ENCODE data around the gene MYO15B.
"Not testable (repeated sequence)": the region's sequence is repeated elsewhere in the genome, so short reads cannot be mapped to it uniquely, and the experiment has no call there.

MYO15B gene

DNA sequence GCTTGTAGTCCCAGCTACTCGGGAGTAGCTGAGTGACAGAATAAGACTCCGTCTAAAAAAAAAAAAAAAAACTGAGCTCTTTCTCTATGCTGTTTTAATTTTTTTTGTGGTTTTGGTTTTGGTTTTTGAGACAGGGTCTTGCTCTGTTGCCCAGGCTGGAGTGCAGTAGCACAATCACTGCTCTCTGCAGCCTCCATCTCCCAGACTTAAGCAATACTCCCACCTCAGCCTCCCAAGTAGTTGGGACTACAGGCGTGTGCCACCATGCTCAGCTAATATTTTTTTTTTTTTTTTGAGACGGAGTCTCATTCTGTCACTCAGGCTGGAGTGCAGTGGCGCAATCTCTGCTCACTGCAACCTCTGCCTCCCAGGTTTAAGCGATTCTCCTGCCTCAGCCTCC, 4.4 kb upstream of the MYO15B start:
- DNase-seq, result not testable (repeated sequence)

DNA sequence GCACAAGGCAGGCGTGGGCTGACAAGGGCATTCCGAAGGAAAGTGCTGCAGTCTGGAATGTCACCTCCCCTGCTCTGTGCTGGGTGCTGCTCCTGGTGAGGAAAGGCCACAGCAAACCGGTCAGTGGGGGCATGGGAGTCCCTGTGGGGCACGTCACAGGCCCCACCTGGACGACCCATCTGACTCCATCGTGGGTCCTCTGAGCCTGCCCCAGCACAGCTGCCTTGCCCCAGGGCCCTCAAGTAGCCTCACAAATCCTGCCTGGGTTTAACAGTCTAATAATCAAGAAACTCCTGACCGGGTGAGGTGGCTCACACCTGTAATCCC, 2.8 kb upstream of the MYO15B start:
- DNase-seq, result no peak

DNA sequence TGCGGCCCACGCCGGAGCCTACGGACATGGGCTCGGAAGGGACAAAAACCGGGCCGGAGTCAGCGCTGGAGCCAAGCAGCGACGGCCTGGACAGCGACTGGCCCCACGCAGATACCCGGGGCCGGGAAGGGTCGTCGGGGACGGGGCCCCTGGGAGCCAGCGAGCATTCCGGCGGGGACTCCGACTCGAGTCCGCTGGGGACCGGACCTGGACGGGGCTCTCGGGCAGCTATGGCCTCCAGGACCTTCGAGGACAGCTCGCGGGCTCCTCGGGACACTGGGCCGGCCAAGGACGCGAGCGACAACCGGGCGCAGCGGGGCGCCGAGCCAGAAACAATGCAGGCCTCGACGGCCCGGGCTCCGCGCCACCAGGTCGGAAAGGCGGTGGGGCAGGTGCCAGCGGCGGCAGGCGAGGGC, 1.0 kb downstream of the MYO15B start:
- DNase-seq, result no peak

DNA sequence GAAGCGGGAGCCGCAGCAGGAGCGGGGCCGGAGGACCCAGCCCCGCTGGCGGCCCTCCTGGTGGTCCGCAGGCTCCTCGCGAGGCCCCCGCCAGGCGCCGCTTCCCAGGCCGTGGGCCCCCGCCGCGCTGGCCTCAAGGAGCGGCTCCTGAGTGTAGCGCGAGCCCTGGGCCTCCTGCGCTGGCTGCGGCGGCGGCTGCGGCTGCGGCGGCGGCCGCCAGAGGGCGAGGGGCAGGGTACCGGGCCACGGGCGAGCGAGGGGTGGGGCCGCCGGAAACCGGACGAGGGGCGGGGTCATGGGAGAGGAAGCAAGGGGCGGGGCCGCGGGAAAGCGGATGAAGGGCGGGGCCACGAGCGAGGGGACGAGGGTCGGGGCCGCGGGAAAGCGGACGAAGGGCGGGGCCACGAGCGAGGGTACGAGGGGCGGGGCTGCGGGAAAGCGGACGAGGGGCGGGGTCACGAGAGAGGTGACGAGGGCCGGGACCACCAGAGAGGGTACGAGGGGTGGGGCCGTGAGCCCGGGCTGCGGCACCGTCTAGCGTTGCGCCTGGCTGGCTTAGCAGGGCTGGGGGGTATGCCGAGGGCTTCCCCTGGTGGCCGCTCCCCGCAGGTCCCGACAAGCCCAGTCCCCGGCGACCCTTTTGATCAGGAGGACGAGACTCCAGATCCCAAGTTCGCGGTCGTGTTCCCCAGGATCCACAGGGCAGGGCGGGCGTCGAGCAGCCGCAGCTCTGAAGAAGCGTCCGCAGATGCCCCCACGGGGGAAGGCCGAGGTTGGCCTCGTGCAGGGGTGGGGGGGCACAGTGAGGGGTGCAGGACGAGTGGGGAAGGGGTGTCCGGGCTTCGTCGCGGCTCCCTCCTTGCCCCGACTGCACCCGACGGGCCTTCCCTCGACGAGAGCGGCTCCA, 1.7 kb downstream of the MYO15B start:
- DNase-seq, result peak; percentile 96

DNA sequence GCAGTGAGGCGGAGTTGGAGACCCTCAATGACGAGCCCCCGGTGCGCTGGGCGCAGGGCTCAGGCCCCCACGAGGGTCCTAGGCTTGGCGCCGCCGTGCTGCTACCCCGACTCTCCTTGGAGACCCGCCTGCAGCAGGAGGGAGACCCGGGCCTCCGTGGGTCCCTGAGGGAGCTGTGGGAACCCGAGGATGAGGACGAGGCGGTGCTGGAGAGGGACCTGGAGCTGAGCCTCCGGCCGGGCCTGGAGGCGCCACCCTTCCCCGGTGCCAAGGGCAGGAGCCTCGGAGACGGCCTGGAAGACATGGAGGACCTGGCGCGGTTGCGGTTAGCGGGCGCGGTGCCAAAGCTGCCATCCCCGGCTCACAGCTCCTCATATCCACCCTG, 2.3 kb downstream of the MYO15B start:
- no peak for DNase-seq

DNA sequence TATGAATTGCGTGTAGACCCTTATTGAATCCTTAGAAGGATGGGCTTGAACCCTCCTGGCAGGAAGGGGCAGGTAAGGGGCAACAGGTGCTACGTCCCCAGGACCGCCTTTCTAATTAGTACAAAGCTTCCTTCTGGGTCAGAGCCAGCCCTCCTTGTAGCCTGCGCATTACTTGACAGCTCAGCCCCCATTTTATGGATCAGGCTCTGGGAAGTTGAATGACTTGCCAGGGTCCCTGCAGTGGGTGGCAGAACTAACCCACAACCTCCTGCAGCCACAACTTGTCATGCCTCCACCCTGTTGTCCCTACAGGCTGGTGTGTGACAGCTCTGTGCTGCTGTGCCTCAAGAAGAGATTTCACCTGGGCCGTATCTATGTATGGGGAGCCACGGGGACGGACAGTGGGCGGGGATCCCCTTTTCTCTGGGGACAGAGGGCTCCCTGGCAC, 2.7 kb downstream of the MYO15B start:
- no peak for DNase-seq

DNA sequence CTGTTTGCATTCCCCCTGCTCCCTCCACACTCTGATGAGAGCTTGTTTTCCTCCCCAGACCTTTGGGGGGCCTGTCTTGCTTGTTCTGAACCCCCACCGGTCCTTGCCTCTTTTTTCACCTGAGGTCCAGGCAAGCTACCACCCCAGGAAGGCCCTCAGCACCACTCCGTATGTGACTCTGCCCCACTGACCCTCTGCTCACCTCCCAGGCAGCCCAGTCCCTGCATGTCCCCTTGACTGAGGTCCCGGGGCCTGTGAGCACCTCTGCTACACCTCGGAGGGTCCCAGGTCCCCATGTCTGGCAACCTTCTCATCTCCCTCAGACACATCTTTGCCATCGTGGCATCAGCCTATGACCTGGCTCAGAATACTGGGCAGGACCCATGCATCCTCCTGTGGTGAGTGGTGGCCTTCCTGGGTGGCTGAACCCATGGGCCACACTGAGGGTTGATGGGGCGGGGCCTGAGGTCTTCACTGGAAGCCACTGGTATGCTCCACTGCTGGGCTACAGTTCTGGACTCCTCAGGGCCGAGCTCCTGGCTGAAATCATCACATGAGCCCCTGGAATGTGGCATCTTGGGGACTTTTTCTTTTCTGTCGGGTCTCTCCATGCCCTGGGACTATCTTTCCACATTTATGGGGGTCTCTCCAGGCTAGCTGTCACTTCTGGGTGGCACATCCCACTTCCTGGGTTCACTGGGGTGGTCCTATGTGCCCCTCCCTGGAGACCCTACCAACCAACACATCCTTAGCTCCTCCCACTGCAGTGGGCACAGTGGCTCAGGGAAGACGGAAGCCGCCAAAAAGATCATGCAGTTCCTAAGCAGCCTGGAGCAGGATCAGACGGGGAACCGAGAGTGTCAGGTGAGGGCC, 3.5 kb downstream of the MYO15B start:
- DNase-seq, result no peak

DNA sequence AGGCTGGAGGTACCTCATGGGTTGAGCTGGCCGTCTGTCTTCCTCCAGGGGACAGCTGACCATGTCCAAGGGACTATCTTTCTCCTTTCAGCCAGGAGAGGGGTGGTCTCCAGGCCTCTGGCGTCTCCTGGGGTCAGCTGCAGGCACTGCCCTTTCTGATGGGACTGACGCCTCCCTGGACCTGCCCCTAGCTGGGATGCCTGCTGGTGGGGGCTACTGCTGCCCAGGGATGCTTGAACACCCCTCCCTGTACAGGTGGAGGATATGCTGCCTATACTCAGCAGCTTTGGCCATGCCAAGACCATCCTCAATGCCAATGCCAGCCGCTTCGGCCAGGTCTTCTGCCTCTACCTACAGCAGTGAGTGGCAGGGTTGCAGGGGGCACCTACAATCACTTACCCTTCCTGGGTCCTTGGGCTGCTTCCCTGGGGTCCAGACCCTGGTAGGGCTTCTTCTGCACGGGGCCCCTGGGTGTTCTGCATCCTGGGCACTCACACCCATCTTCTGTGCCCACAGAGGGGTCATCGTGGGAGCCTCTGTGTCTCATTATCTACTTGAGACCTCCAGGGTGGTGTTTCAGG, 4.2 kb downstream of the MYO15B start:
- DNase-seq, result no peak

DNA sequence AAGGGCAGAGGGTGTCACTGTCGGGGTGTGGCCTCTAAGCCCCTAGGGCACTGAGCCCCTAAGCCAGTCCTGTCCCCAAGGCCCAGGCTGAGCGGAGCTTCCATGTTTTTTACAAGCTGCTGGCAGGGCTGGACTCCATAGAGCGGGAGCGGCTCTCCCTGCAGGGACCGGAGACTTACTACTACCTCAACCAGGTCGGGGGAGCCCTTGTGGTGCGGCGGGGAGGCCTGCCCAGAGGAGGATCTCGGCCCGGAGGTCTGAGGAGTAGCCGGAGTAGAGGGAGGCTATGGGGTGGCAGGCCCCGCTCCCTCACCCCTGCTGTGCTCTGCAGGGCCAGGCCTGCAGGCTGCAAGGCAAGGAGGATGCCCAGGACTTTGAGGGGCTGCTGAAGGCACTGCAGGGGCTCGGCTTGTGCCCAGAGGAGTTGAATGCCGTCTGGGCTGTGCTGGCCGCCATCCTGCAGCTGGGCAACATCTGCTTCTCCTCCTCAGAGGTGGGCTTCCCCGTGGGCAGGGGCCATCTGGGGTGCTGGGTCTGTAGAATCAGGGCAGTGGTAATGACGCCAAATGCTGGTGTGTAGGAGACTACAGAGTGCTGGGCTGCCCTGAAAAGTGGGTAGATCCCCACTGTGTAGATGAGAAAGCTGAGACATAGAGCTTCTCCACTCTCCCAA, 4.9 kb downstream of the MYO15B start:
- no peak for DNase-seq

DNA sequence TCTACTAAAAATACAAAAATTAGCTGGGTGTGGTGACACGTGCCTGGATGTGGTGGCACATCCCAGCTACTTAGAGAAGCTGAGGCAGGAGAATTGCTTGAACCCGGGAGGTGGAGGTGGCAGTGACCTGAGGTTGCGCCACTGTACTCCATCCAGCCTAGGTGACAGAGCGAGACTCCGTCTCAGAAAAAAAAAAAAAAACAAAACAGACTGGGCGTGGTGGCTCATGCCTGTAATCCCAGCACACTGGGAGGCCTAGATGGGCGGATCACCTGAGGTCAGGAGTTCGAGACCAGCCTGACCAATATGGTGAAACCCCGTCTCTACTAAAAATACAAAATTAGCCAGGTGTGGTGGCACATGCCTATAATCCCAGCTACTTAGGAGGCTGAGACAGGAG, 5.8 kb downstream of the MYO15B start:
- not testable (repeated sequence) for DNase-seq

DNA sequence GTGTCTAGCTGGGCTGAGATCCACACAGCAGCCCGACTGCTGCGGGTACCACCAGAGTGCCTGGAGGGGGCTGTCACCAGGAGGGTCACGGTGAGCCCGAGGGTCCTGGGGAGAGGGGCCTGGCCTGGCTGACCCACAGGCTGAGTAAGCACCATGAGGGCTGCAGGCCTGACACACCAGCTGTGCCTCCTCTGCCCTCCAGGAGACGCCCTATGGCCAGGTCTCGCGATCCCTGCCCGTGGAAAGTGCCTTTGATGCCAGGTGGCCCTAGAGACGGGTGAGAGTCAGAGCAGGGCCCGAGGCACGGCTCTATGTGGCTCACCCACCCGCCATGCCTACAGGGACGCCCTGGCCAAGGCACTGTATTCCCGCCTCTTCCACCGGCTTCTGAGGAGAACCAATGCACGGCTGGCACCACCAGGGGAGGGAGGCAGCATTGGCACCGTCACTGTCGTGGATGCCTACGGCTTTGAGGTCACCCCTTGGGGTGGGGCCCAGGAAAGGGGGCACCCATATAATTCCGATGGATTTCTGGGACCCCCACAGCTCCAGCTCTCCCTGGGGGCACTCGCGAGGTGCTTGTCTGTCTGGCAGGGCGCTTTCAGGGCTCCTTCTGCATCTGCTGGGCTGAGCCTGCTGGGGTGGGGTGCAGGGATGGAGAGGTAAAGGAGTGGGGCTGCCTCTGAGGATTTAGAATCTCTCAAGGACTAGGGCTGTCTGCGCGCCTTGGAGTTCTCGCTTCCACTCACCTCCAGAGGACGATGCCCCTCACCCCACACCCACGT, 7.1 kb downstream of the MYO15B start:
- DNase-seq, result no peak

DNA sequence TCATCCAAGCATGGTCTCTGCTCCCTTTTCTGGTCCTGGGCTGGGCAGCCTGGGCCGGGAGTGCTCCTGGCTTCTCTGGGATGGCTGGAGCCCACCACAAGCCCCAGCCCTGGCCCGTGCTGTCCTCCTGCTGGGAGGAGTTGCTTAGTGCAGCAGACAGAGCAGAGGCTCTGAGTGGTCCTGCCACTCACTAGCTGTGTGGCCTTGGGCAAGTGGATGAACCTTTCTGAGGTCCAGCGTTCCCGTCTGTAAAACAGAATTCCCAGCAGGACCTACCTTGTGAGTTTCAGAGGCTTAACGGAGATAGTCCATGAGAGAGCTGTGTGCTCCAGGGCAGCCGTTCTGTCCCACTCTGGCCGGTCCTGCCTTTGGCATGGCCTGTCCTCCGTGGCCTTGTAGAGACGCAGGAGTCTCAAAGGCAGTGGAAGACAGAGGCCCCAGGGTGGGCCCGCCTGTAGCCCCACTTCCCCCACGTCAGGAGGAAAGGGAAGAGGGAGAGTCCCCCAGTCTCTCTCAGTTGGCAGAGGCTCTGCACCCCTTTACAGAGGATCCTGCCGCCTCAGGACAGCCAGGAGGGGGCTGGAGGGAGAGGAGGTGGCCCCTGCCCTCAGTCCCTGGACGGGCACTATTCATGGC, 7.8 kb downstream of the MYO15B start:
- DNase-seq, result no peak

DNA sequence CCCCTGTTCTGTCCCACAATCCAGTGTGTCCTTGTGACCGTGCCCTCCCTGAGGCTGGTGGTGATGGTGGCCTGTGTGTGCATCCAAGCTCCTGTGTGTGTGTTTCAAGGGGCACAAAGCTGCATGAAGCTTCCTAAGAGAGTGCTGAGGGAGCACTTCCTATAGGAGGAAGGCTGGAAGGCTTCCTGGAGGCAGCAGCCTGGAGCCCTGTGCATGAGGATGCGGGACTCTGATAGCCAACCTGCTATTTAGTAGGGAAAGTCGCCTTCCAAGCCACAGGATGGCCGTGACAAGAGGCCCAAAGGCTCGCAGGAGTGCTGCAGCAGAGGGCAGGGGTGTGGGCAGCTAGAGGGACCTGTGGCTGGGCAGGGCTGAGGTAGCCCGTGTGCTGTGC, 8.3 kb downstream of the MYO15B start:
- no peak for DNase-seq

DNA sequence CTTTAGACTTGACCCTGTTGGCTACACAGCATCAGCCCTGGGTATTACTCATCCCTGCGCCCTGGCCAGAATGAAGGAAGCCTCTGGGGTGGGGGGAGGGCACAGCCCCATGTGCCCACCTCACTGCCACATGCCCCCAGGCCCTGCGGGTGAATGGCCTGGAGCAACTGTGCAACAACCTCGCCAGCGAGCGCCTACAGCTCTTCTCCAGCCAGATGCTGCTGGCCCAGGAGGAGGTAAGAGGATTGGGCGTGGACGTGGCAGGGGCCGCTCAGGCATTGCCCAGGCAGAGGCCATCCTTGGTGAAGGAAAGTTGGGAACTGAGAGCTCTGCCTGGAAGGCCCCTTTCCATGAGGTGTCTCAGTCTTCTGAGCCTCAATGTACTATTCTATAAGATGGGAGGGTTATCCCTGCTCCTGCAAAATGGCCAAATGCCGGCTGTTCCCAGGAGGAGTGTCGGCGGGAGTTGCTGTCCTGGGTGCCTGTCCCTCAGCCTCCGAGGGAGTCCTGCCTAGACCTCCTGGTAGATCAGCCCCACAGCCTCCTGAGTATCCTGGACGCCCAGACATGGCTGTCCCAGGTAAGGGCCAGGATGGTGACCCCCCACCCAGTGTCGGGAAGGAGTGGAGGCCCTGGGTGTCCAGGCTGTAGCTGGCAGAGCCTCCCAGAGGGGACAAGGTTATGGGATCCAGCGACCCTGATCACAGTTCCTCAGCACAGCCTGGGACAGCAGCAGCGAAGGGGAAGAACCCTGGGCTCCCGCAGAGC, 8.9 kb downstream of the MYO15B start:
- no peak for DNase-seq

DNA sequence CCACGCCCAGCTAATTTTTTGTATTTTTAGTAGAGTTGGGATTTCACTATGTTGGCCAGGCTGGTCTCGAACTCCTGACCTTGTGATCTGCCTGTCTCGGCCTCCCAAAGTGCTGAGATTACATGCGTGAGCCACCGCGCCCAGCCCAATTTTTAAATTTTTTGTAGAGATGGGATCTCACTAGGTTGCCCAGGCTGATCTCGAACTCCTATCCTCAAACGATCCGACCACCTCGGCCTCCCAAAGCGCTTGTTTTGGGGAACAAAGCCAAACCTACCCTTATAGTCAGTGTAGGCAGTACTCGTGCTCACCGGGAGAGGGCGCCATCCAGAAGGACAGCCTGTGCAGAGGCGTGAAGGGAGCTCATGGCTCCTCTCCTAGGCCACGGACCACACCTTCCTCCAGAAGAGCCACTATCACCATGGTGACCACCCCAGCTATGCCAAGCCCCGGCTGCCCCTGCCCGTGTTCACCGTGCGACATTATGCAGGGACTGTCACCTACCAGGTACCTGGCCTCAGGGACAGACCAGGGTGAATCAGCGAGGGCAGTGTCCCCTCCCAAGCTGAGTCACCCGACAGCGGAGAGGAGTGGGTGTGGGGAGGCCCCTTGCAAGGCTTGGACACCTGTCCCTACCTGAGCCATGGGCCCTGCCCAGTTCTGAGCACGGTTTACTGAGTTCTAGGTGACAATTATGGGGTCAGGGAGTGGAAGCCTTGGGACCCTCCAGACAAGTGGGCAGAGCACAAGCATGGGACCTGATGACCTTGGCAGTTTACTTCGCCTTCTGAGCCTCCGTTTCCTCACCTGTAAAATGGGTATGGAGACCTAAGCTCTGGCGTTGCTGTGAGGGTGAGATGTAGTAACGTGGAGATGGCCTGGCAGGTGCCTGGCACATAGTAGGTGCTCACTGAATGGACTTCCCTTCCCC, 13.7 kb downstream of the MYO15B start:
- DNase-seq, result peak; percentile 54

DNA sequence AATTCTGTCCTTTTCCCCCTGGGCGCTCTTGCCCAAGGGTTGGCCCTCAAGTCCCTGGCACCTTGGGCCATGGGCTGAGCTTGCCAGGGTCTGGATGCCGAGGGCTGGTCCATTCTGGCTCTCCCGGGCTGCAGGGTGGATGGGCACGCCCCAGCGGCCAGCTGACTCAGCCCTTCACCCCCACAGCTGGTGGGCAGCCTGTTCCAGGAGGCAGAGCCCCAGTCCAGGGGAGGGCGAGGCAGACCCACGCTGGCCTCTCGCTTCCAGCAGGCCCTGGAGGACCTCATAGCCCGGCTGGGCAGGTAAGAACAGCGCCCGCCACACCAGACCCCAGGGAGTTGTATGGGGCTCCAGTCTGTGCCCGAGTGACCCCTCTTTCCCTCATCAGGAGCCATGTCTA, 15.0 kb downstream of the MYO15B start:
- DNase-seq, result no peak

DNA sequence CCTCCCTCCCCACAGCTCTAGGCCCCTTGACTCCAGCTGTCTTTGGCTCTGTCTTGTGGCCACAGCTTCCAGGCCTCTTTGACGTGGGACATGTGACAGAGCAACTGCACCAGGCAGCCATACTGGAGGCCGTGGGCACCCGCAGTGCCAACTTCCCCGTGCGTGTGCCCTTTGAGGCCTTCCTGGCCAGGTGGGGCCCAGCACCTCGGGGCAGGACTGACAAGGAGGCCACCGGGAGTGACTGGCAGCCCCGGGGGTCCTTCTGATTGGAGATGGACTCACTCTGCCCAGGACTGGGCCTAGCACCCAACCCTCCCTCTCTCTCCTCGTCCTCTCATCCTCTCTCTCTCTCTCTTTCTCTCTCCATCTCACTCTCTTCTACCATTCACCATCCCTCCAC, 15.5 kb downstream of the MYO15B start:
- DNase-seq, result no peak

DNA sequence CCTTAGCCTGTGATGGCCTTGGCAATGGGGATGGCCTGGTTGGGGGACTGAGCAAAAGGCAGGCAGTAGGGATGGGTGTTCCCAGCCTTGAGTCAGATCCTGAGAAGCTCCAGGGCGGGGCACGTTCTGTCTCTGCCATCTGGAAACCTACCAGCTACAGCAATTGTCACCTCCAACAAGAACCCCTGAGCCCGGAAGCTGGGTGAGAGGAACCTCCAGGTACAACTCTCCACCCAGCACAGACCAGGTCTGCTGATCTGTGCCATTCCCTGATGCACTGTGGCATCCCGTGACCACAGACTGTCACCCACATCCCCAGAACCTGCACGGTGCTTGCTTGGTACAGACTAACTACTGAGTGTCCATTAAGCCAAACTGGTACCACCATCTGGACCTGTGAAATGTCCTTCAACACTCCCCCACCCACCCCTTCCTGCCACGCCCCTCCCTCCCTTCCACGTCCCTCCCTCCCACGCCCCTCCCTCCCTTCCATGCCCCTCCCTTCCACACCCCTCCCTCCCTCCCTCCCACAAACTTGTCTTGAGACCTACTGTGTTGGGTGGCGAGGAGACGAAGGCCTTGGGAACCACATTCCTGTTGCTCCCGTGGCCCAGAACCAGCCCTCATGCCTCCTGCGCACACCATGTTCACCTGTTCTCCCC, 16.6 kb downstream of the MYO15B start:
- DNase-seq, result no peak

DNA sequence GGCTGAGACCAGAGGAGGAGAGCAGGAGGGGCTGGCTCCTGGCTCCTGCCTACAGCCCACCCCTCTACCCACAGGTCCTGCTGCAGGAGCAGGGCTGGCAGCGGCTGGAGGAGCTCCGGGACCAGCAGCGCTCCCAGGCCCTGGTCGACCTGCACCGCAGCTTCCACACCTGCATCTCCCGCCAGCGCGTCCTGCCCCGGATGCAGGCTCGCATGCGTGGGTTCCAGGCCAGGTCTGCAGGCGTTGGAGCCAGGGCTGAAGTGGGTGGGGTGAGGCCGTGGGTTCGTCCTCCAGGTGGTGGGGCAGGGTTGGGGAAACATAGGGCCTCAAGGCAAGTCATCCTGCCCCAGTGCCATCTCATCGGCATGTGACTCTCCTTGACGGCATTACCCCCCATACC, 18.2 kb downstream of the MYO15B start:
- DNase-seq, result no peak

Data from suppressor macrophage treated with lipopolysaccharide for 4 hours (primary cell).